NCI-H2029 (cell line): ENCODE data around the gene SDC1.

Experiments
- DNase-seq: peaks from one replicate; lab custom pipeline; 2025; lab: John Stamatoyannopoulos, UW

The SDC1 gene

DNA sequence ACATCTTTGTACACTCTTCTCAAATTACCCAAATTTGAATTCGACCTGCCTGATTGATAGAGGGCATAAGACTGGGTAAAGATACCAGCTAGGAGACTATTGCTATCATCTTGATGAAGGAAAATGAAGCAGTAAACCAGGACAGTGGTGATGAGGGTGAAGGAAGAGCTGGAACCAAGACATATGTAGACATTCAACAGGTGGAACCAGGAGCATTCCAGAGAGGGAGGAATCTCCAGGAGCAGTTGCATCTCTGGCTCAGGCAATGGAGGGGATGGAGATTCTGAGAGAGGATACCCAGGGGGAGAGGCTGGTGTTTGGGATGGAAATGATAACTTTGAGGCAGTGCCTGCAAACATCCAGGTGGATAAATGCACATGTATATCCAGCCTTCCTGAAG is 41.6 kb downstream of the SDC1 start:
- DNase-seq = no peak

DNA sequence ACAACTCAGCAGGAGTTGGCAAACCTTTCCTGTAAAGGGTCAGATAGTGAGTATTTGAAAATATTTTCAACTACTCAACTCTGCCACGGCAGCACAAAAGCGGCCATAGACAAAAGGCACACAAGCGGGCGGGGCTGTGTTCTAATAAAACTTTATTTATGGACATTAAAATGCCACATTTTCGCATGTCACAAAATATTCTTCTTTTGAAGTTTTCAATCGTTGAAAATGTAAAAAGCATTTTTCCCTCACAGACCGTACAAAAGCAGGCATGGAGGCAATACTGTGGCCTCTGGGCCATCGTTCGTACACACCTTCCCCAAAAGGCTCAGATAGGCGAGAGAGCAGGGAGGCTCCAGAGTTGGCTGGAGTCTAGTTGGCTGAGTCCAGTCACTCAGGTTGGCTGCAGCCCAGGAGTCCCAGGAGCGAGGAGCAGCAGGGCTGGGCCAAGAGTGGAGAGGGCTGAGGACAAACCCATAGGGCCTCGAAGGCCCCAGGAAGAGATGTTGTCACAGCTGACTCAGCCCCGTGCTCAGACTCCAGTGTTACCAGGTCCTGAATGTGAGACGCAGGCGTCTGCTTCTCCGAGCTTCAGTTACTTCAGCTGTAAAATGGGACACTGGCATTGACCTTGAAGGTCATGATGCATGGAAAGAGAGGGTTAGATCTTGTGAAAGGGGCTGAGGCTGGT is 42.5 kb downstream of the SDC1 start:
- peak; percentile 79 for DNase-seq

DNA sequence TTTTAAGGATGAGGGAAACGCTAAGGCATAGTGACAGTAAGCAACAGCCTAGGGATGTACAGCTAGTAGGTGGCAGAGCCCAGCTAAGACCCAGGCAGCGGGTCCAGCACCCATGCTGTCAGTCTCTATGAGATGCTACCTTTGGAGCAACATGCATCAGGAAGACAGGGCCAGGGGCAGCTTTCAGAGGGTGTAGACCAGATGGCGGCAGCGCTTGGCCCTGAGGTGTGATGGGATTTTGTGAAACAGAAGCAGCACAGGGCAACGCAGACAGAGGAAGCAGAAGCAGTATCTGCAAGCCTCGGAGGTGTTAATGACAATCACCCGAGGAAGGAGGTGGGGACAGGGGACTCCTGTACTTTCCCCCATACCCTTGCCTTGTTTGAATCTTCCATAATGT is 43.2 kb downstream of the SDC1 start:
- no peak for DNase-seq

DNA sequence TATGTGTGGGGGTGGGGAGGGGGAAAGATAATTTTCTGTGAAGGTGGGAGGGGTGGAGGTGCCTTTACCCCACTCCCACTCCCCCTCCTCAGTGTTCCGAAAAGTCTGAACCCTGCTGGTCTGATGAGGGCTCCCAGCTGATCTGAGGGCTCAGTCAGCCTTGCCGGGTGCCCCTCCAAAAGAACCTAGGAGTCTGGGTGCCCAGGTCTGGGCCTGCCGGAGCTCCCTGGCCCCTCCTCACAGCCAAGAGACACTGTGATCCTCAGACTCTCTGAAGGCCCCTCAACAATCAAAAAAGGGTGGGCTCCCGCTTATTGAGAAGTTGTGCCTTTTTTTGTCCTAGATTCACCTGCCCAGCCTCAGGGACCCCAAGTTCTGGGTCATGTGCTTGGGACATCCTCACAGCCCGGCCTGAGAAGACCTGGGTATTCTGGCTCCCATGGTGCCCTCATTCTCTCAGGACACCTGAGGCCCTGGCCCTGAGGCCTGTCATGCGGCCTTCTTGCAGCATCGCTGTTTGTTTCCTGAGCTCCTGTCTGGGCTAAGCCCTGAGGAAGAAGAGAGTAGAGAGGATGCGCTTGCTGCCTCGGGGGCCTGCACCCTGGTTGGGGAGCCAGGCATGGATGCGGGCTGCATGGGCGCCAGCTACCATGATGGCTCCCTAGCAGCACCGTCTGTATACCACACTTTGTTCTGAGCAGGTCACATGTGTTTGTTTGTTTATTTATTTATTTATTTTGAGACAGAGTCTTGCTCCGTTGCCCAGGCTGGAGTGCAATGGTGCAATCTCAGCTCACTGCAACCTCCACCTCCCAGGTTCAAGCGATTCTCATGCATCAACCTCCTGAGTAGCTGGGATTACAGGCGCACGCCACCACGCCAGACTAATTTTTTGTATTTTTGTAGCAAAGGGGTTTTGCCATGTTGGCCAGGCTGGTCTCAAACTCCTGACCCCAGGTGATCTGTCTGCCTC is 44.0 kb downstream of the SDC1 start:
- no peak for DNase-seq

DNA sequence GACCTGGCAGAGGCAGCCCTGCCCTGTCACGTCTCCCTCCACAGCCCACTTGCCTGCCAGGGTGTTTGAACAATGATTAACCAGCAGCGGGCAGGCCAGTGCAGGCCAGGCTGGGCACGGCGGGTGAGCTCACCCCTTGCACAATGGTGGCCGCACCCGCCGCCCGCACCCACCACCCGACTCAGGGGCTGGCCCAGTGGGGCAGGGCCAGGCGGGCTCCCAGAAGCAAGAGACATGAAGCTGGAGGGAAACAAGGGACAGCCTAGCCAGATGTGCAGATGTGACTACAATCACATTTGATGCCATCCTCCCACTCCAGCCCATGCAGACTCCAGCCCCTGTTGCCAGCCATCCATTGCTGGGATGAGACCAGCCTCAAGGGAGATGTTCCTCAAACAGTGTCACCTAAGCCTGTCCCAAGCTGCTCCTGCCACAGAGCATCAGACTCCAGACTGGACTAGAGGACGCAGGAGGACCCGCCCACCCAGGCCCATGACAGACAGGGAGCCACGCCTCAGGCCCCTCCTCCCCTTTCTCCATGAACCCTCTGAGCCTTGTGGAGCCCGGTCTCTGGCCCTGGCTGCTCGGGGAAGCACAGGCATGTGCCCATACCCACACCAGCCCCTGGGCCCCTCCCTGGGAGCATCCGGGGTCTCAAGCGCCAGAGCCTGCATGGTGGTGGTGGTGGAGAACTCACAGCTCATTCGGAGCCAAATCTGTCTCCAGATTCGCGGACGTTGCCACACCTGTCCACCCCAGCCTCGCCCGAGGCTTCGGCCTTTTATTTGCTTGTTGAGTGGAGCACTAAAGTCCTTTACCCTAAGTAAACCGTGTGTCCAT is 45.0 kb downstream of the SDC1 start:
- DNase-seq = no peak

DNA sequence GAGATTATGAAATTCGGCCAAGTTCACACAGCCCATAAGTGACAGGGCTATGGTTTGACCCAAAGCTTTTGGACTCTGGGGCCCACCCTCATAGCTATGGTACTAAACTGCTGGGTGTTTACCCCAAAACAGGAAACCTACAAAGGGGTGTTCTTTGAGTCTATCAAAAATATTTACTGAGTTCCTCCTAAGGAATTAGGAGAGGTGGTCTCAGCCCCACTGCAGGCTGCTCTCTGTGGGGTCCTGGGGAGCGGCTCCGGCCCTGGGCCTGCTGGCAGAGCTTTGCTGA is 45.5 kb downstream of the SDC1 start:
- no peak for DNase-seq

DNA sequence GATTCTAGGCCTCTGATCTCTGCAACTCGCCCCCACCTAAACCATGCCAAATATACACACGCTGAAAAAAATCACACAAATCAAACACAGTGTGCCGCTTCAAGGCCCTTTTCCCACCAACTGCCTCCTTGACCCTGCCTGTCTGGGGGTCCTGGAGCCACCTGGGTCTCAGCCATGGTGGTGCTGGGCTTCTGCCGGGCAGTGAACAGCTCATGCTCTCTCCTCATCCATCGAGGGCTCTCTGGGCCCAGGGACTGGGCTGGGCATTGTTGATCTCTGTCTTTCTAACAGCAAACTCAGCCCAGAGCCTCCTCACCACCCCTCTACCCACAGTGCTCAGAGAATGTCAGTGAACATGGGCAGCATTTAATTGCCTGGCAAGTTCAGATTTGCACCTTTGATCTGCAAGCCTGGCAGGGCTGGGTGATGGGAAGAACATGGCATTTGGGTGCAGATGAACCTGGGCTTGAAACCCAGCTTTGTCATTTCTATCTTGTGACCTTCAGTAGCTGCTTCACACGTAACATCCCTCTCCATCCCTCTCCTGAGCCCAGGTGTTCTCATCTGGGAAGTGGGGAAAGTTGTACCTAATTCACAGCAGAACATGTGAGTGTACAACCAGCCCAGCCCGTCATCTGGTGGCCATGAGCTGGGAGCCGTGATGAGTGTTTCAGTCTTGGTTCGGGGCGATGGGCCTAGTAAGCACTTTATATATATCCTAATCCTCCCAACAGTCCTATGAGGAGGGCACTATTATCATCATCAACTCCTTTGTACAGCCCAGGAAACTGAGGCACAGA is 46.1 kb downstream of the SDC1 start:
- no peak for DNase-seq

DNA sequence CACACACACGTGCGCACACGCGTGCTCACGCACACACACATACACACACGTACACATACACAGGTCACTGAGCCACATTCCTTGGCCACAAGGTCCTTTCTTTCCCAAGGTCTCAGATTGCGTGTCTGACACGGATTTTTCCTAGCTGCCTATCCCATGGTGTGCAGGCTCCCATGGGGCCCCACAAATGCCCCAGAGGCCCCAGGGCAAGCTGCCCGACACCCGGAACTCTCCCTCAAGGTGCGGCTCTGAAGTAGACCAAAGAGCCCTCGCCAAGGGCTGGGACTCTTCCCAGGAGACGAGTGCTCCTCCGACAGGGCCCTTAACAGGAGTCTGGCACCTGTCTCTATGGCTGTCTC is 46.7 kb downstream of the SDC1 start:
- no peak for DNase-seq

DNA sequence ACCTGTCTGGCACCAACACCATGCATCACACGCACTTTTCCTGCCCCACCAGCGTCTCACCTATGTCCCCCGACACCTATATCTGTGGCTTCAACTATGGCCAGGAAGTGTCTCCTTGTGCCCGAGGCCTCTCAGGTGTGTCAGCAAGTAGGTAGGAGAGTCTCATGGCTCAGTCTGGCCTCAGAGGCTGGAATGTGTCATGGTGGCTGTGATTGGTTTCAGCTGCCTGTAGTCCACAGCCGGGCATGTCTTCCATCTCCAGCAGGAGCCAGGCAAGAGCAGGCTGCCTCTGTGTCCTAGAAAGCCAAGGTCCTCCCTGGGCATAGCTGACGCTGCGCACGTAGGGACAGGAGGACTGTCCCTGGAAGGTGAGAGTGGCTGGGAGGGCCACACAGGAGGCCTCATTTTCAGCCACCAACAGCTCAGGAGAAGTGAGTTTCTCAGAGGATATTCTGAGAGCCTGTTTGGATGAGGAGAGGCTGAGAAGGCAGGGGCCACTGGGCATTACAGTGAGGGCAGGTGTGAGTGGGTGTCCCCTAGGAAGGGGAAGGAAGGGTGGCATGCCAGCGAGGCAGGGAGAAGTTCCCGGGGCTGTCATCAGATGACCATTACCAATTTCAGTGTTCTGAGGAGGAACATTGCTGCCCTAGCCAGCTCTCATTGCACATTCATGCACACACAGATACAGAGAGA is 47.2 kb downstream of the SDC1 start:
- no peak for DNase-seq

DNA sequence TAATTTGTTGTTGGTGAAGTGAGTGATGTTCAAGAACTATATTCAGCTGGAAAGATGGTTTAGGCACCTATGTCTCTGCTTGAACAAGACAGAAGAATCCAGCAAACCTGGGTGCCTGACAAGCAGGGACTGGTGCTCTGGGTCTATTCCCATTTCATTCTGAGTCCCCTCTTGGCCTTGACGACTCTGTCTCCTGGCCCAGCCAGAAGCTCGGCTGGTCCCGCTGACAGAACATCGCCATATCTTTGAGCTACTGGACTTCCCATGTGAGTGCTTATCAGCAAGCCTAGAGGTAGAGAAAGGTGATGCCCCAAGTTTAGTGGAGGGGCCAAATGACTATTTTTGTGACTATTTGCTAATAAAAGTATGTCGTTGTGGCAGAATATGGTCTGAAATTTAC is 48.2 kb downstream of the SDC1 start:
- no peak for DNase-seq

DNA sequence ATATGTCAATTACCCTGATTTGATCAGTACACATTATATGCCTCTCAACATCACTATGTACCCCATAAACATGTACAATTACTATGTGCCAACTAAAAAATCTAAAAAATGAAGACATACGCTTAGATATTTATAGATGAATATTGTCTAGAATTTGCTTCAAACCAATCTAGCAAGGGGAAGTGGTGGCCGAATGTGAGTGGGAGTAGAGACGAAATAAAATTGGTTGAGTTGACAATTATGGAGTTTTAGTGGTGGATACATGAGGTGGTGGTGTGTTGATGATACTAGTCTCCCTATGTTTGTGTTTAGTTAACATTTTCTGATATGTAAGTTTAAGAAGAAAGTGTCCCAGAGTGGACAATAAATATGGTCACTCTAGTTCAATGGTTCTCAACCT is 49.0 kb downstream of the SDC1 start:
- no peak for DNase-seq

DNA sequence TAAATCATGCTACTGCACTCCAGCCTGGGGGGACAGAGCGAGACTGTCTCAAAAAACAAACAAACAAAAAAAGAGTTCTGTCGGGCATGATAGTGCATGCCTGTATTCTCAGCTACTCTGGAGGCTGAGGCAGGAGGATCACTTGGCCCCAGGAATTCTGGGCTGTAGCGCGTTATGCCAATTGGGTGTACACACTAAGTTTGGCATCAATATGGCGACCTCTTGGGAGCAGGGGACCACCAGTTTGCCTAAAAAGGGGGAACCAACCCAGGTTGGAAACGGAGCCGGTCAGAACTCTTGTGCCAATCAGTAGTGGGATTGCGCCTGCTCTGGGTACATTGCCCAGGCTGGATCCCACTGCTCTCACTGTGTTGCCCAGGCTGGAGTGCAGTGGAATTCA is 49.7 kb downstream of the SDC1 start:
- no peak for DNase-seq

DNA sequence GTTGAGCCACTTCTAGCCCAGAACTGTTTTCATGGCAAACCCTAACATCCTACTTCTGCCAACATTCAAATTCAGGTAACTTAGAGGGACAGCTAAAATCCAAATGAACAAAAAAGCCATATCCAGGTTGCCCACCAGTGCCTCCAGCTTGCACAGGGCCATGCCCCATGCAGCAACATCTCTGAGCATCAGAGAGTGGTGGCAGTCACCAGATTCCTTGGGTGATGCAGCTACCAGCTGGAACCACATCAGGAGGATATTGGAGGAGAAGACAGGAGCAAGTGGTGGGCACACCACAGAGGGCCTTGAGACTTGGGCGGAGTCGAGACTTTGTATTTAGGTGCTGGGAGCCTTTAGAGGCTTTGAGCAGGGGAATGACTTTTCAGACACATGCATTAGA is 50.5 kb downstream of the SDC1 start:
- DNase-seq = no peak

DNA sequence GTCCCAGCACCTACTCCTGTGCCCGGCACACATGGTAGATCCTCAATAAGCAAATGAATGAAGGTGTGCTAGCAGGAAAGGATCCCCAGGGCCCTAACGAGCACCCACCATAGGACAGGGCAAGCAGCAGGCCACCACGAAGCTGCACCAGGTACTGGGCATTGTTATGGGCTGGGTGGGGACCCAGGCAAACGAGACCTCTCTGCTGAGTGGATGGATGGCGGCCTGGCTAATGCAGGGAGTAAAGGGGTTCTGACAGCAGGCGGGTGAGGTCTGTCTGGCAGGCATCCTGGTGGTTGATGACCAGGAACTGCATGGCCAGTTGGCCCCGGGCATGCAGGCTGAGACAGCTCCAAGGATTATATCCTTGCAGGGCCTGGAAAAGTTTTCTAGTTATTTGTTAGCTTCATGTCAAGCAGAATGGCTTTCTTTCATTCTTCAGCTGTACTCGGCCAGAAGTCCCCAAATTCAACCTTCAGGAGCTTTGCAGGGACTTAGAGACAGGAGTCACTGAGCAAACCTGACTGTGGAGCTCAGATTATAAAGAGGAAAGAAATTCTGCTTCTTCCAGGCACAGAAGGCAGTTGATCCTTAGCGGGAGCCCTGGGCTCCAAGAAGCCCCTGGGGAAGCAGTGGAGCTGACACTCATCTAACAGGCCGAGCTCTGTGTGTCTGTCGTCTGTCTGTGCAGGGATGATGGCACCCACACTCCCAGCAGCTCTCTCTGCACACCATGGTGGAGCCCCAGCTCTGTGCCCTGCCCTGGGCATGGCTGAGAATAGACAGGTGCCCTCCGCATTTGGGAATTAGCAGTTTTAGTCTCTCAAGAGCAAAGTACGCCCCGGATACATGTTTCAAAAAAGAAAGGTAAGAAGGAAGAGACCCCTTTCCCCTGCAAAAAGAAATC is 51.2 kb downstream of the SDC1 start:
- no peak for DNase-seq

DNA sequence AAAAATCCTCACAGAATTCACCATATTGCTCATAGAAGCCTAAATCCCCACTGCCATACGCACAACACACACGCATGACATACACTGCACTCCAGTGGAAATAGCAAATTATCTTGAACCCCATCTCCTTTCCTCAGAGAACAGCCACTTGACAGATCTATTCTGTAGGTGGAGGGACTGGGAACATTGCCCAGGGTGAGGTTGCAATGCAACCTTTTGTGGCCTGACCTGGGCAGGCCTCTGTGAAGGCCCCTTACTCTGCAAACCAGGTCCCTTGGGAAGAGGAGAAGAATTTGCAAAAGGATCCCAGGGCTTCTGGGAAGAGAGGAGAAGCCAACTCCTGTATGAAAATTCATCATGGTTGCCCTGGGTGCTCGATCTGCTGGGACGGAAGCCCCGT is 51.9 kb downstream of the SDC1 start:
- no peak for DNase-seq

DNA sequence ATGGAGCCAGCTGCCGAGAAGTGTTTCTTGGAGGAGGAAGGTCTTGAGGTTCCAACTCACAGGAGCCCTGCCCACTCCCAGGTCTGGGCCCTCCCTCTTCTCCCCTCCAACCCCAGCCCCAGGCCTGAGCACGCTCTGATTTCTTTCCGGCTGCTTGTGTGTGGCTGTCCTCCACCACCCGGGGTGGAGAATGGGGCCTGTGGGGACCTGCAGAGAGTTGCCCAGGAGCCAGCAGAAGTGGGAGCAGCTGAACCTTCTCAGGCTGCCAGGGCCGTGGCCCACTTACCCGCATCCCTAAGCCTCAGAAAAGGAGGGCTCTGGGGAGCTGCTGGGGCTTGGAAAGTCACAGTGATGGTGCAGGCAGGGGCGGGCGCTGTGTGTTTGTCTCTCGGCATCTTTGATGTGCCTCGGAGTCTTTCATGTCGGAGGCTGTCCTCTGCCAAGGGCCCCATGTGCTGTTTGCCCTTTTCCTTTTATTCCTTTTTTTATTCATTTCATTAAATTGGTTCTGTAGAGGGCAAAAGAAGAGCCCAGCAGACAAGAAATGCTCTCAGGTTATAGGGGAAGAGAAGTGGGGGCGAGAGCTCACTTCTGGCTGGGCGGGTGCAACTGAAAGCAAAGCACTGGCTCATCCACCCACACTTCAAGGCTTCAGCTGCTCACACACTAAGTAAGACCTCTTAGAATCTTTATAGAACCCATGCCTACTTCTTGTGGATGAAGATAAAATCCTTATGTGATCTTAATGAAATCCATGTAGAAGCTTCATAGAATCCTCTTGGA is 52.5 kb downstream of the SDC1 start:
- DNase-seq = no peak

DNA sequence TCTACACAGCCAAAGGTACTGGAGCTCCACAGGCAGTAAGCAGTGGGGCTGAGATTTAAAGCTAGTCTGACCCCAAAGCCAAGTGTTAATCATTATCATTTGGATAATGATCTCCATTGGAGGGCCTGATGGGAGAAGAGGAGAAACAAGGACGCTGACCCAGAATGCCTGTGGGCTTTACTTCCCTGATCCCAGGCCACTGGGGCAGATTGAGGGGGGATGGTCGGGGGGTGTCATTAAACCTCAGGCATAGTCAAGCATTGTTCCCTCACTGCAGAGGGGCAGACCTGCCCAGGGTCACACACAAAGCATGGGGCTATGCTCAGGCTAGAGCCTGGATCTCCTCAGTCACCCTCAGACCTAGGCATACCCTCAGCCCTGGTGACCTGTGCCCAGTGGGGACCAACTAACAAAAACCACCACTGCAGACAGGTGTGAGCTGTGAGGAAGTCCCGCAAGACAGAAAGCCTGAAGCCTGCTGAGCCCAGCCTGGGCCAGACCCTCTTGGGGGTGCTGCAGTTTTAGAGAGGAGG is 53.4 kb downstream of the SDC1 start:
- no peak for DNase-seq

DNA sequence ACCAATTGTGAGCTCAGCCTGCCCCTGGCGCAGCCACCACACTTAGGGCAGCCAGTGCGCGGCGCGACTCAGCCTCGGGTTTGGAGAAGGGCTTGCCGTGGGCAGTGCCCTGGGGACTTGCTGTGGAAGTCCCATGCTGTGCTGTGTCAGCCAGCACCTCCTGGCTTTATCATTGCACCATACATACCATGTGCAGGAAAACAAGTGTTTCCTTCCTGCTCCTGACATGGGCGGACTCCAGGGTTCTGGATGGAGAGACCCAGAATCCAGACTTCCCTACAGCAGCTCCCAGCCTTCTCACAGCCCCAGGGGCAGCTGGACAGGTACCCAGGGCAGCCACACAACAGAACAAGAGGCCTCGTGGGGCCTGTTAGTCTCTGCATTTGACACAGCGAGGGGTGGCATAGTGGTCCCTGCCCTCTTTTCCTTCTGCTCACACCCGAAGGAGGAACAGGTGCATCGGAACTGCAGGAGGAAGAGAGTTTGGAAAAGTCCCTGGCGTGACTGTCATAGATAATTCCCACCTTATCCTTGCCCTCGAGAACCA is 54.2 kb downstream of the SDC1 start:
- DNase-seq = no peak
